Gastroesophageal sphincter (tissue), 3 donors: Measurements from ENCODE around the gene SEPTIN1.

Source experiments
- EP300 ChIP-seq: sonication (generic); formaldehyde crosslinking; IDR thresholded peaks from one replicate; pipeline ENCODE4 v1.6.1; 2017; ENCODE audit warnings: antibody characterized with exemption, mild to moderate bottlenecking
- POLR2A ChIP-seq, 2 donors: fragments of 450-650 bp; IDR thresholded peaks; one replicate each; pipeline ENCODE4 v1.6.1; 2017; ENCODE audit warnings: antibody characterized with exemption in 2 of 2, mild to moderate bottlenecking in 2 of 2, moderate library complexity in 1 of 2
- POLR2AphosphoS5 ChIP-seq: sonication (generic); formaldehyde crosslinking; IDR thresholded peaks from one replicate; pipeline ENCODE4 v1.6.1; 2017; ENCODE audit warnings: antibody characterized with exemption
- TF ChIP-seq, protein P1 (sequence below), 4 experiments: fragments of 200-600 bp in 2 of 4; fragments of 450-650 bp in 2 of 4; sonication (generic) in 1 of 4; IDR thresholded peaks; one replicate each; pipeline ENCODE4 v1.5.1; 2017 to 2019; ENCODE audit warnings: antibody characterized with exemption in 4 of 4, mild to moderate bottlenecking in 2 of 4, moderate library complexity in 2 of 4

GRCh38 chr16:30382111-30382881 is at the start of gene SEPTIN1:
- TF ChIP-seq, protein P1, sequence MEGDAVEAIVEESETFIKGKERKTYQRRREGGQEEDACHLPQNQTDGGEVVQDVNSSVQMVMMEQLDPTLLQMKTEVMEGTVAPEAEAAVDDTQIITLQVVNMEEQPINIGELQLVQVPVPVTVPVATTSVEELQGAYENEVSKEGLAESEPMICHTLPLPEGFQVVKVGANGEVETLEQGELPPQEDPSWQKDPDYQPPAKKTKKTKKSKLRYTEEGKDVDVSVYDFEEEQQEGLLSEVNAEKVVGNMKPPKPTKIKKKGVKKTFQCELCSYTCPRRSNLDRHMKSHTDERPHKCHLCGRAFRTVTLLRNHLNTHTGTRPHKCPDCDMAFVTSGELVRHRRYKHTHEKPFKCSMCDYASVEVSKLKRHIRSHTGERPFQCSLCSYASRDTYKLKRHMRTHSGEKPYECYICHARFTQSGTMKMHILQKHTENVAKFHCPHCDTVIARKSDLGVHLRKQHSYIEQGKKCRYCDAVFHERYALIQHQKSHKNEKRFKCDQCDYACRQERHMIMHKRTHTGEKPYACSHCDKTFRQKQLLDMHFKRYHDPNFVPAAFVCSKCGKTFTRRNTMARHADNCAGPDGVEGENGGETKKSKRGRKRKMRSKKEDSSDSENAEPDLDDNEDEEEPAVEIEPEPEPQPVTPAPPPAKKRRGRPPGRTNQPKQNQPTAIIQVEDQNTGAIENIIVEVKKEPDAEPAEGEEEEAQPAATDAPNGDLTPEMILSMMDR (IDR thresholded peaks at IDR 0.05): no peak
- no peak for TF ChIP-seq POLR2A (IDR thresholded peaks at IDR 0.05)
- no peak for TF ChIP-seq POLR2AphosphoS5
- no peak for TF ChIP-seq EP300
